Loucy (cell line): ENCODE data around the gene LDAH.

Source experiments
- H2AFZ ChIP-seq: fragments of 200-600 bp; sonication (generic); 2 replicates; pipeline ENCODE4 v1.6.0; 2016; ENCODE audit warnings: antibody characterized with exemption, mild to moderate bottlenecking, low read length, moderate library complexity
- H3F3A ChIP-seq: fragments of 200-600 bp; 2 replicates; pipeline ENCODE4 v1.6.0; 2016; ENCODE audit warnings: antibody characterized with exemption, low read depth, mild to moderate bottlenecking
- H3K27me3 ChIP-seq: fragments of 200-600 bp; sonication (generic); 2 replicates; pipeline ENCODE4 v1.6.1; 2014; ENCODE audit warnings: low read length, mild to moderate bottlenecking; ENCODE audit not compliant: insufficient read depth, poor library complexity, severe bottlenecking
- H3K36me3 ChIP-seq: fragments of 200-600 bp; sonication (generic); 2 replicates; pipeline ENCODE4 v1.6.1; 2016; ENCODE audit warnings: low read length; ENCODE audit not compliant: insufficient read depth
- H3K4me1 ChIP-seq: fragments of 200-600 bp; sonication (generic); 2 replicates; pipeline ENCODE4 v1.5.1; 2014; ENCODE audit warnings: low read length, mild to moderate bottlenecking; ENCODE audit not compliant: insufficient read depth, poor library complexity, severe bottlenecking
- H3K4me2 ChIP-seq: fragments of 200-600 bp; sonication (generic); 2 replicates; pipeline ENCODE4 v1.6.0; 2014; ENCODE audit warnings: antibody characterized with exemption, low read length, low read depth, mild to moderate bottlenecking; ENCODE audit not compliant: poor library complexity, severe bottlenecking
- H3K4me3 ChIP-seq: fragments of 200-600 bp; sonication (generic); 2 replicates; pipeline ENCODE4 v1.5.1; 2014; ENCODE audit warnings: low read length, mild to moderate bottlenecking, mixed read lengths; ENCODE audit not compliant: poor library complexity, severe bottlenecking
- H3K79me2 ChIP-seq: fragments of 200-600 bp; sonication (generic); 2 replicates; pipeline ENCODE4 v1.6.1; 2014; ENCODE audit warnings: low read length; ENCODE audit not compliant: insufficient read depth
- H3K9ac ChIP-seq: fragments of 200-600 bp; sonication (generic); 2 replicates; pipeline ENCODE4 v1.6.0; 2014; ENCODE audit warnings: mild to moderate bottlenecking, low read depth, low read length, moderate library complexity; ENCODE audit not compliant: poor library complexity, severe bottlenecking
- H3K9me2 ChIP-seq: fragments of 200-600 bp; sonication (generic); replicated peaks from 2 replicates; pipeline ENCODE4 v1.6.1; 2016; ENCODE audit warnings: low read depth, low read length, mixed read lengths
- H3K9me3 ChIP-seq: fragments of 200-600 bp; sonication (generic); 2 replicates; pipeline ENCODE4 v1.6.1; 2014; ENCODE audit warnings: mild to moderate bottlenecking, antibody characterized with exemption, low read length, low read depth; ENCODE audit not compliant: insufficient read depth
- H4K20me1 ChIP-seq: fragments of 200-600 bp; sonication (generic); 2 replicates; pipeline ENCODE4 v1.6.0; 2014; ENCODE audit warnings: antibody characterized with exemption, low read length, mild to moderate bottlenecking; ENCODE audit not compliant: insufficient read depth, poor library complexity, severe bottlenecking
- EZH2phosphoT487 ChIP-seq: fragments of 200-600 bp; IDR thresholded peaks from 2 replicates; pipeline ENCODE4 v1.6.1; 2018; ENCODE audit warnings: antibody characterized with exemption, mild to moderate bottlenecking, moderate library complexity, borderline replicate concordance
- TF ChIP-seq, protein P1 (sequence below): fragments of 200-600 bp; sonication (generic); conservative IDR thresholded peaks from 2 replicates; pipeline ENCODE4 v1.5.1; 2014; ENCODE audit warnings: mild to moderate bottlenecking, antibody characterized with exemption, low read length

The LDAH gene

DNA sequence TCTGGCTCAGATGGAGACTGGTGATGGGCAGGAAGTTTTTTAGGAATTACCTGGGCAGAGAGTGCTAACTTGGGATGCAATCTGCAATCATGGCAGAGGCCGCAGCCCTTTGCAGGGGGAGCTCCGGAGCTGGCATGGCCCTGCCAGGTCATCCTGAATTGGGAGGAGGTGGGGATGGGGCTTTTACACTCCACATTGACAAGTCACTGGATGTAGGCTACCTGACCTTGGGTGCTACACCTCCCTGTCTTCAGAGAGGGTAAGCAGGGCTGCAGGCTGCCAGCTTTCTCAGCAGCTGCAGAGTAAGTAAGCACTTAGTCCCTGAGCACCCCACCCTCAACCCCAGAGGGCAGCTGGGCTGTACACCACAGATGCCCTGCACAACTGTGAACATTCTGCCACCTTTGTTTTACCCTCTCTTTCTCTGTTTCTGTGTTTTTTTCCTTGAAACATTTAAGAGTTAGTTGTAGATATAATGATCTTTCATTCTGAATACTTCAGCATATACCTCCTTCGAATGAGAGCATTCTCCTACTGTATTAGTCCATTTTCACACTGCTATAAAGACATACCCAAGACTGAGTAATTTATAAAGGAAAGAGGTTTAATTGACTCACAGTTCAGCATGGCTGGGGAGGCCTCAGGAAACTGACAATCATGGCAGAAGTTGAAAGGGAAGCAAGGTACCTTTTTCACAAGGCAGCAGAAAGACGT is 165.2 kb downstream of the LDAH start:
- Histone ChIP-seq H3K4me3 (no peak overlapping the region), H3K9me2 (no peaks in the 10 kb centered on the region), H3K27me3 (no peaks in the 10 kb centered on the region), H3K4me1 (peaks cover 41% of the 10 kb centered on the region), H3K9me3 (no peaks in the 10 kb centered on the region), H3K4me2 (no peak overlapping the region), H3K36me3 (no peaks in the 10 kb centered on the region), H3K79me2 (no peaks in the 10 kb centered on the region), H2AFZ (no peak overlapping the region), H3F3A (no peaks in the 10 kb centered on the region), H3K9ac (no peak overlapping the region), H4K20me1 (no peaks in the 10 kb centered on the region)
- no peak for TF ChIP-seq EZH2phosphoT487
- TF ChIP-seq, protein P1, sequence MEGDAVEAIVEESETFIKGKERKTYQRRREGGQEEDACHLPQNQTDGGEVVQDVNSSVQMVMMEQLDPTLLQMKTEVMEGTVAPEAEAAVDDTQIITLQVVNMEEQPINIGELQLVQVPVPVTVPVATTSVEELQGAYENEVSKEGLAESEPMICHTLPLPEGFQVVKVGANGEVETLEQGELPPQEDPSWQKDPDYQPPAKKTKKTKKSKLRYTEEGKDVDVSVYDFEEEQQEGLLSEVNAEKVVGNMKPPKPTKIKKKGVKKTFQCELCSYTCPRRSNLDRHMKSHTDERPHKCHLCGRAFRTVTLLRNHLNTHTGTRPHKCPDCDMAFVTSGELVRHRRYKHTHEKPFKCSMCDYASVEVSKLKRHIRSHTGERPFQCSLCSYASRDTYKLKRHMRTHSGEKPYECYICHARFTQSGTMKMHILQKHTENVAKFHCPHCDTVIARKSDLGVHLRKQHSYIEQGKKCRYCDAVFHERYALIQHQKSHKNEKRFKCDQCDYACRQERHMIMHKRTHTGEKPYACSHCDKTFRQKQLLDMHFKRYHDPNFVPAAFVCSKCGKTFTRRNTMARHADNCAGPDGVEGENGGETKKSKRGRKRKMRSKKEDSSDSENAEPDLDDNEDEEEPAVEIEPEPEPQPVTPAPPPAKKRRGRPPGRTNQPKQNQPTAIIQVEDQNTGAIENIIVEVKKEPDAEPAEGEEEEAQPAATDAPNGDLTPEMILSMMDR, result no peak

DNA sequence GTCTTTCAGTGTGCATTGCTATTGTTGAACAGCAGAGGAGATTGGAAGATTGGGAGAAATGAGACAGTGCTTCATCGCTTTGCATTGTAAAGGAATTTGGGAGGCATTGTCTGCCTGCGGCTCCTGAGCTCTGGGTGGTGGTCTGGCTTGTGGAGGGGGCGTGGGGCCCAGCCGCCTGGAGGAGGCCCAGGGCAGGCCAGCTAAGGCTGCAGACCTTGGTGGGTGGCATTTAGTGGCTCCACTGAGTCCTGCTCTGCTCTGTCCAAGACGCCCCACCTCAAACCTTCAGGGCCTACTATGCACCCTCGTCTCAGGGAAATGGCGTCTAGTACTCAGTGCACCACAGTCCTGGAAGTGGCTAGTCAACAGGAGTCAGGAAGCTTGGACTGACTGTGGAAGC is 166.3 kb downstream of the LDAH start:
- Histone ChIP-seq H3K9me2 (no peaks in the 10 kb centered on the region), H3K27me3 (no peaks in the 10 kb centered on the region), H4K20me1 (no peaks in the 10 kb centered on the region), H3K9ac (no peak overlapping the region), H3K79me2 (no peaks in the 10 kb centered on the region), H3K4me3 (no peak overlapping the region), H3F3A (no peaks in the 10 kb centered on the region; the same call in 1 of the 2 replicates), H3K4me2 (no peak overlapping the region), H2AFZ (no peak overlapping the region), H3K9me3 (no peaks in the 10 kb centered on the region), H3K4me1 (peaks cover 52% of the 10 kb centered on the region), H3K36me3 (no peaks in the 10 kb centered on the region)
- TF ChIP-seq, protein P1, result no peak
- TF ChIP-seq EZH2phosphoT487, result no peak

DNA sequence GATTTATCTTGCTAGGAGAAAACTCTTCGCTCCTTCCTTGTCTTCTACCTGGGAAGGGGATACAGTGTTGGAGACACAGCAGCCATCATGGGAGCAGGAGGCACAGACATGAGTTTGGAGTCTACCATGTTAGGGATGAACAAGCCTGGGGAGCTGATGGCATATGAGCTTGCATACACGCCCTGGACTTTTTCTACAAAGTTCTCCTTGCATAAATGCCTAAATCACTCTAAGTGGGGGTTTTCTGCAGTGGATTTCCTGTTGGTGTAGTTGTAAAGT is 168.4 kb downstream of the LDAH start:
- Histone ChIP-seq H3K9ac (peak overlapping the region; percentile 13), H3K79me2 (peaks cover 4% of the 10 kb centered on the region; the same call in 1 of the 2 replicates)

More for the DNA sequence above, 168.4 kb downstream of the LDAH start:
- Histone ChIP-seq H3K9me3 (no peaks in the 10 kb centered on the region), H3K27me3 (no peaks in the 10 kb centered on the region), H3K4me1 (peaks cover 68% of the 10 kb centered on the region), H4K20me1 (no peaks in the 10 kb centered on the region), H3F3A (no peaks in the 10 kb centered on the region; the same call in 1 of the 2 replicates), H3K9me2 (no peaks in the 10 kb centered on the region), H3K36me3 (no peaks in the 10 kb centered on the region), H3K4me2 (peak overlapping the region; percentile 47), H3K4me3 (peak overlapping the region; percentile 9), H2AFZ (0 out of 2 replicates have a peak overlapping the region, but pooled peaks have one; percentile 30)
- TF ChIP-seq, protein P1, result no peak
- TF ChIP-seq EZH2phosphoT487, result no peak
